ENCODE measurements around the gene CASP2. TPM values are rescaled to one million over a fixed set of nuclear protein-coding genes. Genes with fewer than 3 reads are reported as not detected.

Gene CASP2
- polyA plus RNA-seq, 2 donors, result 6.6 to 7.2 TPM

DNA sequence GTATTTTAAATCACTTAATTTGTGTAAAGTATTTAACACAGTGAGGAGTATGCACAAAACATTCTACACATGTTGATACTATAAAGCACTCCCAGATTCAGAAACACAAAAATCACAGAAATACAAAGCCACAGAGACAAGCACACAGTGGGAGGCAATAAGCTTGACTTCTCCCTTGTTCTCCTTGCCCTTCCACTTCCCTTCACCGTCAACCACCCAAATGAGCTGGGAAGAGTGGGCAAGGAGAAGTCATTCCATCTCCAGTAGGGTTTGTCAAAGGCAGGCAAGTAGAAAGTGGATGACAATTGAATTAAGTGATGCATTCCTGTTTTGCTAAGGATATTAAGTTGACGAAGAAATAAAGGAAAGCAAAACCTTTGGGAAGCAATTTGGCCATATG, 7.6 kb upstream of the CASP2 start:
- H3K4me3 ChIP-seq (ENCODE audit: low read depth in 1 of 2, low read length in 2 of 2), result no peak overlapping the region
- 88% methylated on average over 2 of the region's 2 CpGs for WGBS, 2 donors

GRCh38 chr7:143281529-143281928, 6.6 kb upstream of the CASP2 start:
- Histone ChIP-seq H3K4me1 (ENCODE audit: control insufficient read depth in 2 of 2, insufficient read depth in 2 of 2, low read length in 1 of 2) (no peaks in the 10 kb centered on the region), H3K27ac (ENCODE audit: low read depth in 2 of 2, low read length in 1 of 2) (no peak overlapping the region), H3K27me3 (ENCODE audit: control insufficient read depth in 1 of 2, insufficient read depth in 2 of 2, low read length in 2 of 2) (no peaks in the 10 kb centered on the region), H3K9me3 (ENCODE audit: control insufficient read depth in 2 of 2, insufficient read depth in 1 of 2, low read depth in 1 of 2, low read length in 1 of 2) (no peaks in the 10 kb centered on the region), H3K36me3 (ENCODE audit: control insufficient read depth in 2 of 2, insufficient read depth in 2 of 2, low read length in 1 of 2) (no peaks in the 10 kb centered on the region), H3K4me3 (ENCODE audit: low read depth in 1 of 2, low read length in 2 of 2) (no peak overlapping the region)
- WGBS, 2 donors, result 84 to 93% methylated on average over 2 of the region's 2 CpGs

More for the DNA sequence above, 7.6 kb upstream of the CASP2 start:
- Histone ChIP-seq H3K36me3 (ENCODE audit: control insufficient read depth in 2 of 2, insufficient read depth in 2 of 2, low read length in 1 of 2) (no peaks in the 10 kb centered on the region), H3K27me3 (ENCODE audit: control insufficient read depth in 1 of 2, insufficient read depth in 2 of 2, low read length in 2 of 2) (no peaks in the 10 kb centered on the region), H3K27ac (ENCODE audit: low read depth in 2 of 2, low read length in 1 of 2) (no peak overlapping the region), H3K4me1 (ENCODE audit: control insufficient read depth in 2 of 2, insufficient read depth in 2 of 2, low read length in 1 of 2) (no peaks in the 10 kb centered on the region), H3K9me3 (ENCODE audit: control insufficient read depth in 2 of 2, insufficient read depth in 1 of 2, low read depth in 1 of 2, low read length in 1 of 2) (no peaks in the 10 kb centered on the region)

DNA sequence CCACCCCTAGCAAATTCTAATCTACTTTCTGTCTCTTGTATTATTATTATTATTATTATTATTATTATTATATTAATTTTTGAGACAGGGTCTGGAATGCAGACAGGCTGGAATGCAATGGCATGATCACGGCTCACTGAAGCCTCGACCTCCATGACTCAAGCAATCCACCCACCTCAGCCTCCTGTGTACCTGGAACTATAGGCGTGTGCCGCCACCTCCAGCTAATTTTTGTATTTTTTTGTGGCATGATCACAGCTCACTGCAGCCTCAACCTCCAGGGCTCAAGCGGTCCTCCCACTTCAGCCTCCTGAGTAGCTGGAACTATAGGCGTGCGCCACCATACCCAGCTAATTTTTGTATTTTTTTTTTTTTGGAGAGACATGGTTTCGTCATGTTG, 6.0 kb upstream of the CASP2 start:
- H3K27ac ChIP-seq (ENCODE audit: low read depth in 2 of 2, low read length in 1 of 2), result no peak overlapping the region
- H3K9me3 ChIP-seq (ENCODE audit: control insufficient read depth in 2 of 2, insufficient read depth in 1 of 2, low read depth in 1 of 2, low read length in 1 of 2), result no peaks in the 10 kb centered on the region
- H3K4me3 ChIP-seq (ENCODE audit: low read depth in 1 of 2, low read length in 2 of 2), result no peak overlapping the region
- H3K4me1 ChIP-seq (ENCODE audit: control insufficient read depth in 2 of 2, insufficient read depth in 2 of 2, low read length in 1 of 2), result no peaks in the 10 kb centered on the region
- 94 to 95% methylated on average over 8 of the region's 8 CpGs for WGBS, 2 donors
- H3K36me3 ChIP-seq (ENCODE audit: control insufficient read depth in 2 of 2, insufficient read depth in 2 of 2, low read length in 1 of 2), result no peaks in the 10 kb centered on the region
- no peaks in the 10 kb centered on the region for H3K27me3 ChIP-seq (ENCODE audit: control insufficient read depth in 1 of 2, insufficient read depth in 2 of 2, low read length in 2 of 2)

- WGBS, 2 donors, result 83 to 87% methylated on average over 4 of the region's 4 CpGs
- H3K36me3 ChIP-seq (ENCODE audit: control insufficient read depth in 2 of 2, insufficient read depth in 2 of 2, low read length in 1 of 2), result no peaks in the 10 kb centered on the region
- peaks cover 0 to 3% of the 10 kb centered on the region in 2 donors for H3K4me1 ChIP-seq (ENCODE audit: control insufficient read depth in 2 of 2, insufficient read depth in 2 of 2, low read length in 1 of 2)
- no peaks in the 10 kb centered on the region for H3K9me3 ChIP-seq (ENCODE audit: control insufficient read depth in 2 of 2, insufficient read depth in 1 of 2, low read depth in 1 of 2, low read length in 1 of 2)
- H3K27me3 ChIP-seq (ENCODE audit: control insufficient read depth in 1 of 2, insufficient read depth in 2 of 2, low read length in 2 of 2), result no peaks in the 10 kb centered on the region
- H3K27ac ChIP-seq (ENCODE audit: low read depth in 2 of 2, low read length in 1 of 2), result no peak overlapping the region
- no peak overlapping the region for H3K4me3 ChIP-seq (ENCODE audit: low read depth in 1 of 2, low read length in 2 of 2)
Observed at GRCh38 chr7:143283381-143283780, 4.8 kb upstream of the CASP2 start.

GRCh38 chr7:143284591-143285469, 3.3 kb upstream of the CASP2 start, which contains the start of gene TMEM139:
TMEM139 (plus strand) TSS chr7:143284958; CDS start chr7:143285958, 1,000 bp downstream.
- no peaks in the 10 kb centered on the region for H3K9me3 ChIP-seq (ENCODE audit: control insufficient read depth in 2 of 2, insufficient read depth in 1 of 2, low read depth in 1 of 2, low read length in 1 of 2)
- WGBS, 2 donors, result 44 to 63% methylated on average over 19 of the region's 19 CpGs
- H3K27ac ChIP-seq (ENCODE audit: low read depth in 2 of 2, low read length in 1 of 2), result no peak within 1 kb of the TSS
- no peaks in the 10 kb centered on the region for H3K36me3 ChIP-seq (ENCODE audit: control insufficient read depth in 2 of 2, insufficient read depth in 2 of 2, low read length in 1 of 2)
- peak within 1 kb of the TSS in 1 of 2 donors; percentile 11 for H3K4me3 ChIP-seq (ENCODE audit: low read depth in 1 of 2, low read length in 2 of 2)
- H3K27me3 ChIP-seq (ENCODE audit: control insufficient read depth in 1 of 2, insufficient read depth in 2 of 2, low read length in 2 of 2), result no peaks in the 10 kb centered on the region
- H3K4me1 ChIP-seq (ENCODE audit: control insufficient read depth in 2 of 2, insufficient read depth in 2 of 2, low read length in 1 of 2), result peaks cover 0 to 3% of the 10 kb centered on the region in 2 donors

DNA sequence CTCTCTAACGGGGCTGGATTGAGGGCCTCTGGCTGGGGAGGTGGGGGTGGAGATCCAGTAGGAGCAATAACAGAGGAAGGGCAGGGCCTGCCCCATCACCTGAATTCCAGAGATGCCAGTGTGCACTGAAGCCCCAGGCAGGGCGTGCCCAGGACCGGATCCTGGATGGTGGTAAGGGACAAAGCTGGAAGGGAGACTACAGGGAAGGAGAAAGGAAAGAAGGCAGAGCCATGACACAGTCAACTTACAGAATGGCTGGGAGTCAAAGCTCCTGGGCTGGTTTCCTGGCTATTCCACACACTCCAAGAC, 2.7 kb upstream of the CASP2 start:
- Histone ChIP-seq H3K27me3 (ENCODE audit: control insufficient read depth in 1 of 2, insufficient read depth in 2 of 2, low read length in 2 of 2) (no peaks in the 10 kb centered on the region), H3K9me3 (ENCODE audit: control insufficient read depth in 2 of 2, insufficient read depth in 1 of 2, low read depth in 1 of 2, low read length in 1 of 2) (no peaks in the 10 kb centered on the region), H3K27ac (ENCODE audit: low read depth in 2 of 2, low read length in 1 of 2) (no peak overlapping the region), H3K4me1 (ENCODE audit: control insufficient read depth in 2 of 2, insufficient read depth in 2 of 2, low read length in 1 of 2) (peaks cover 0 to 3% of the 10 kb centered on the region in 2 donors), H3K36me3 (ENCODE audit: control insufficient read depth in 2 of 2, insufficient read depth in 2 of 2, low read length in 1 of 2) (no peaks in the 10 kb centered on the region), H3K4me3 (ENCODE audit: low read depth in 1 of 2, low read length in 2 of 2) (no peak overlapping the region)
- 44 to 57% methylated on average over 3 of the region's 3 CpGs for WGBS, 2 donors

DNA sequence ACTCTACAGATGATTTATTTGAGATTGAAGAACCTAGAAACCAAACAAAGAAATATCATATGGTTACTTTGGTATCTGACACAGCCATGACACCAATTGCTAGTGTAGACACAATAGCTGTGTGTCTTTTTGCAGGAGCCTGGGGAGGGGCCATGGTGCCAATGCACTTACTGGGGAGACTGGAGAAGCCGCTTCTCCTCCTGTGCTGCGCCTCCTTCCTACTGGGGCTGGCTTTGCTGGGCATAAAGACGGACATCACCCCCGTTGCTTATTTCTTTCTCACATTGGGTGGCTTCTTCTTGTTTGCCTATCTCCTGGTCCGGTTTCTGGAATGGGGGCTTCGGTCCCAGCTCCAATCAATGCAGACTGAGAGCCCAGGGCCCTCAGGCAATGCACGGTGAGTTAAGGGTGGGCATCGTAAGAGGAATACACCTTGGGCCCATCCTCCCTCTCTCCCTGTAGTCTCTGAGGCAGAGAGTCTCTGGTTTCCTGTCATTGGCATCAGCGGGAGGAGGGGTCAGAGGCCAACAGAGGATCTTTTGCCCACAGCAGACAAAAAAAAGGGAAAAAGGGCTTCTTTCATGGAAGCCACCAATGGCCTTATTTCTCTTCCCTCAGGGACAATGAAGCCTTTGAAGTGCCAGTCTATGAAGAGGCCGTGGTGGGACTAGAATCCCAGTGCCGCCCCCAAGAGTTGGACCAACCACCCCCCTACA, 2.2 kb upstream of the CASP2 start:
- Histone ChIP-seq H3K36me3 (ENCODE audit: control insufficient read depth in 2 of 2, insufficient read depth in 2 of 2, low read length in 1 of 2) (no peaks in the 10 kb centered on the region), H3K9me3 (ENCODE audit: control insufficient read depth in 2 of 2, insufficient read depth in 1 of 2, low read depth in 1 of 2, low read length in 1 of 2) (no peaks in the 10 kb centered on the region), H3K4me3 (ENCODE audit: low read depth in 1 of 2, low read length in 2 of 2) (no peak overlapping the region), H3K4me1 (ENCODE audit: control insufficient read depth in 2 of 2, insufficient read depth in 2 of 2, low read length in 1 of 2) (peaks cover 0 to 5% of the 10 kb centered on the region in 2 donors), H3K27ac (ENCODE audit: low read depth in 2 of 2, low read length in 1 of 2) (no peak overlapping the region), H3K27me3 (ENCODE audit: control insufficient read depth in 1 of 2, insufficient read depth in 2 of 2, low read length in 2 of 2) (no peaks in the 10 kb centered on the region)
- 96% methylated on average over 11 of the region's 11 CpGs for WGBS, 2 donors

DNA sequence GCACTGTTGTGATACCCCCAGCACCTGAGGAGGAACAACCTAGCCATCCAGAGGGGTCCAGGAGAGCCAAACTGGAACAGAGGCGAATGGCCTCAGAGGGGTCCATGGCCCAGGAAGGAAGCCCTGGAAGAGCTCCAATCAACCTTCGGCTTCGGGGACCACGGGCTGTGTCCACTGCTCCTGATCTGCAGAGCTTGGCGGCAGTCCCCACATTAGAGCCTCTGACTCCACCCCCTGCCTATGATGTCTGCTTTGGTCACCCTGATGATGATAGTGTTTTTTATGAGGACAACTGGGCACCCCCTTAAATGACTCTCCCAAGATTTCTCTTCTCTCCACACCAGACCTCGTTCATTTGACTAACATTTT, 1.6 kb upstream of the CASP2 start:
- no peaks in the 10 kb centered on the region for H3K27me3 ChIP-seq (ENCODE audit: control insufficient read depth in 1 of 2, insufficient read depth in 2 of 2, low read length in 2 of 2)
- H3K4me1 ChIP-seq (ENCODE audit: control insufficient read depth in 2 of 2, insufficient read depth in 2 of 2, low read length in 1 of 2), result peaks cover 0 to 5% of the 10 kb centered on the region in 2 donors
- no peak overlapping the region for H3K4me3 ChIP-seq (ENCODE audit: low read depth in 1 of 2, low read length in 2 of 2)
- H3K9me3 ChIP-seq (ENCODE audit: control insufficient read depth in 2 of 2, insufficient read depth in 1 of 2, low read depth in 1 of 2, low read length in 1 of 2), result no peaks in the 10 kb centered on the region
- H3K36me3 ChIP-seq (ENCODE audit: control insufficient read depth in 2 of 2, insufficient read depth in 2 of 2, low read length in 1 of 2), result no peaks in the 10 kb centered on the region
- no peak overlapping the region for H3K27ac ChIP-seq (ENCODE audit: low read depth in 2 of 2, low read length in 1 of 2)
- 95 to 98% methylated on average over 6 of the region's 6 CpGs for WGBS, 2 donors

GRCh38 chr7:143287339-143287934, 714 bp upstream of the CASP2 start:
- Histone ChIP-seq H3K9me3 (ENCODE audit: control insufficient read depth in 2 of 2, insufficient read depth in 1 of 2, low read depth in 1 of 2, low read length in 1 of 2) (no peaks in the 10 kb centered on the region), H3K27me3 (ENCODE audit: control insufficient read depth in 1 of 2, insufficient read depth in 2 of 2, low read length in 2 of 2) (no peaks in the 10 kb centered on the region), H3K4me3 (ENCODE audit: low read depth in 1 of 2, low read length in 2 of 2) (peak overlapping the region; percentile 20 to 85), H3K4me1 (ENCODE audit: control insufficient read depth in 2 of 2, insufficient read depth in 2 of 2, low read length in 1 of 2) (peaks cover 0 to 5% of the 10 kb centered on the region in 2 donors), H3K27ac (ENCODE audit: low read depth in 2 of 2, low read length in 1 of 2) (peak overlapping the region; percentile 46 to 75), H3K36me3 (ENCODE audit: control insufficient read depth in 2 of 2, insufficient read depth in 2 of 2, low read length in 1 of 2) (peaks cover 3% of the 10 kb centered on the region in 2 donors)
- 75 to 81% methylated on average over 17 of the region's 17 CpGs for WGBS, 2 donors

All from esophagus (tissue), 2 donors.